ENCODE measurements around the gene NFS1.

NFS1 gene

GRCh38 chr20:35700625-35701148, 1.5 kb upstream of the NFS1 start:
- Histone ChIP-seq H3K36me3 (ENCODE audit: low read length) (peaks cover 28% of the 10 kb centered on the region), H3K9me3 (ENCODE audit: insufficient read depth, low read length) (no peaks in the 10 kb centered on the region), H3K27ac (ENCODE audit: low read depth, low read length) (peak overlapping the region; percentile 70), H3K4me3 (ENCODE audit: insufficient read depth, low read length, poor library complexity, severe bottlenecking) (peak overlapping the region; percentile 92), H3K27me3 (ENCODE audit: low read length) (no peaks in the 10 kb centered on the region), H3K4me2 (ENCODE audit: low read depth, low read length, poor library complexity, severe bottlenecking) (peak overlapping the region; percentile 67), H3K79me2 (ENCODE audit: insufficient read depth, low read length) (peaks cover 26% of the 10 kb centered on the region; the same call in 1 of the 2 replicates), H4K20me1 (ENCODE audit: low read depth, low read length) (peaks cover 8% of the 10 kb centered on the region), H3K9me2 (replicated peaks; ENCODE audit: insufficient read depth, low read length) (no peaks in the 10 kb centered on the region), H2AFZ (ENCODE audit: low read depth, low read length, severe bottlenecking) (no peak overlapping the region), H3F3A (ENCODE audit: insufficient read depth) (peaks cover 73% of the 10 kb centered on the region), H3K9ac (ENCODE audit: low read length) (peak overlapping the region; percentile 93)
- no peak for TF ChIP-seq EZH2phosphoT487 (conservative IDR thresholded peaks at IDR 0.05; ENCODE audit: low read length)
- TF ChIP-seq CTCF (IDR thresholded peaks at IDR 0.05; ENCODE audit: insufficient read depth, low read length, poor library complexity, severe bottlenecking), result no peak

GRCh38 chr20:35699957-35700624, 939 bp upstream of the NFS1 start:
- H3K9ac ChIP-seq (ENCODE audit: low read length), result peak overlapping the region; percentile 93
- H3K9me3 ChIP-seq (ENCODE audit: insufficient read depth, low read length), result no peaks in the 10 kb centered on the region
- H2AFZ ChIP-seq (ENCODE audit: low read depth, low read length, severe bottlenecking), result peak overlapping the region; percentile 93
- H3K27me3 ChIP-seq (ENCODE audit: low read length), result no peaks in the 10 kb centered on the region
- H4K20me1 ChIP-seq (ENCODE audit: low read depth, low read length), result peaks cover 8% of the 10 kb centered on the region
- H3K79me2 ChIP-seq (ENCODE audit: insufficient read depth, low read length), result peaks cover 26% of the 10 kb centered on the region; the same call in 1 of the 2 replicates
- no peaks in the 10 kb centered on the region for H3K9me2 ChIP-seq (replicated peaks; ENCODE audit: insufficient read depth, low read length)
- TF ChIP-seq EZH2phosphoT487 (conservative IDR thresholded peaks at IDR 0.05; ENCODE audit: low read length), result no peak
- TF ChIP-seq CTCF (IDR thresholded peaks at IDR 0.05; ENCODE audit: insufficient read depth, low read length, poor library complexity, severe bottlenecking), result no peak
- peak overlapping the region; percentile 92 for H3K4me3 ChIP-seq (ENCODE audit: insufficient read depth, low read length, poor library complexity, severe bottlenecking)
- H3F3A ChIP-seq (ENCODE audit: insufficient read depth), result peaks cover 68% of the 10 kb centered on the region
- H3K4me2 ChIP-seq (ENCODE audit: low read depth, low read length, poor library complexity, severe bottlenecking), result peak overlapping the region; percentile 67
- H3K36me3 ChIP-seq (ENCODE audit: low read length), result peaks cover 23% of the 10 kb centered on the region
- H3K27ac ChIP-seq (ENCODE audit: low read depth, low read length), result peak overlapping the region; percentile 70

- Histone ChIP-seq H3K79me2 (ENCODE audit: insufficient read depth, low read length) (peaks cover 26% of the 10 kb centered on the region; the same call in 1 of the 2 replicates), H3K27ac (ENCODE audit: low read depth, low read length) (peak overlapping the region; percentile 70), H3K4me2 (ENCODE audit: low read depth, low read length, poor library complexity, severe bottlenecking) (peak overlapping the region; percentile 67), H3F3A (ENCODE audit: insufficient read depth) (peaks cover 52% of the 10 kb centered on the region), H3K9me3 (ENCODE audit: insufficient read depth, low read length) (no peaks in the 10 kb centered on the region), H3K9me2 (replicated peaks; ENCODE audit: insufficient read depth, low read length) (no peaks in the 10 kb centered on the region), H3K27me3 (ENCODE audit: low read length) (no peaks in the 10 kb centered on the region), H3K9ac (ENCODE audit: low read length) (peak overlapping the region; percentile 93), H3K4me3 (ENCODE audit: insufficient read depth, low read length, poor library complexity, severe bottlenecking) (peak overlapping the region; percentile 92), H4K20me1 (ENCODE audit: low read depth, low read length) (no peaks in the 10 kb centered on the region; the same call in 1 of the 2 replicates), H2AFZ (ENCODE audit: low read depth, low read length, severe bottlenecking) (peak overlapping the region; percentile 93), H3K36me3 (ENCODE audit: low read length) (peaks cover 8% of the 10 kb centered on the region; the same call in 1 of the 2 replicates)
- no peak for TF ChIP-seq EZH2phosphoT487 (conservative IDR thresholded peaks at IDR 0.05; ENCODE audit: low read length)
- no peak for TF ChIP-seq CTCF (IDR thresholded peaks at IDR 0.05; ENCODE audit: insufficient read depth, low read length, poor library complexity, severe bottlenecking)
Observed at GRCh38 chr20:35698298-35699126, 640 bp downstream of the NFS1 start.
